ENCODE results near the gene GOLGA6L7.

GOLGA6L7 gene

GRCh38 chr15:28888900-28889299 is 40.5 kb upstream of the GOLGA6L7 start:
- no peak for TF ChIP-seq JUND (IDR thresholded peaks at IDR 0.05; ENCODE audit: low read depth)
- in situ Hi-C loops (cut with HindIII; ENCODE audit: low pct_unique_long_range_greater_than_20kb, low sequenced_read_pairs): no loop called here
- no peak for DNase-seq (ENCODE audit: low read depth in 1 of 2, low spot score in 1 of 2)

GRCh38 chr15:28888302-28888894 is 40.0 kb upstream of the GOLGA6L7 start:
- TF ChIP-seq JUND (IDR thresholded peaks at IDR 0.05; ENCODE audit: low read depth): no peak
- in situ Hi-C loops (cut with HindIII; ENCODE audit: low pct_unique_long_range_greater_than_20kb, low sequenced_read_pairs): no loop called here
- DNase-seq (ENCODE audit: low read depth in 1 of 2, low spot score in 1 of 2): no peak

GRCh38 chr15:28887339-28888174 is 39.1 kb upstream of the GOLGA6L7 start:
- TF ChIP-seq JUND (IDR thresholded peaks at IDR 0.05; ENCODE audit: low read depth): no peak
- DNase-seq (ENCODE audit: low read depth in 1 of 2, low spot score in 1 of 2): no peak
- in situ Hi-C loops (cut with HindIII; ENCODE audit: low pct_unique_long_range_greater_than_20kb, low sequenced_read_pairs): no loop called here

- no peak for DNase-seq (ENCODE audit: low read depth in 1 of 2, low spot score in 1 of 2)
- in situ Hi-C loops (cut with HindIII; ENCODE audit: low pct_unique_long_range_greater_than_20kb, low sequenced_read_pairs): no loop called here
- no peak for TF ChIP-seq JUND (IDR thresholded peaks at IDR 0.05; ENCODE audit: low read depth)
These were observed 38.2 kb upstream of the GOLGA6L7 start for GRCh38 chr15:28886431-28887338.

GRCh38 chr15:28885630-28886430 is 37.4 kb upstream of the GOLGA6L7 start, which contains the start of gene APBA2:
Gene APBA2, plus strand, starts transcription at chr15:28885974. Its CDS starts 167,911 bp downstream, at chr15:29053885.
- no peak for TF ChIP-seq JUND (IDR thresholded peaks at IDR 0.05; ENCODE audit: low read depth)
- in situ Hi-C loops (cut with HindIII; ENCODE audit: low pct_unique_long_range_greater_than_20kb, low sequenced_read_pairs): no loop called here
- DNase-seq (ENCODE audit: low read depth in 1 of 2, low spot score in 1 of 2): no peak

- in situ Hi-C loops (cut with HindIII; ENCODE audit: low pct_unique_long_range_greater_than_20kb, low sequenced_read_pairs): no loop called here
- no peak for DNase-seq (ENCODE audit: low read depth in 1 of 2, low spot score in 1 of 2)
- TF ChIP-seq JUND (IDR thresholded peaks at IDR 0.05; ENCODE audit: low read depth): no peak
These were observed 36.7 kb upstream of the GOLGA6L7 start for GRCh38 chr15:28885128-28885629.

- in situ Hi-C loops (cut with HindIII; ENCODE audit: low pct_unique_long_range_greater_than_20kb, low sequenced_read_pairs): no loop called here
- TF ChIP-seq JUND (IDR thresholded peaks at IDR 0.05; ENCODE audit: low read depth): no peak
These were observed 35.9 kb upstream of the GOLGA6L7 start for GRCh38 chr15:28884151-28884940.

GRCh38 chr15:28881600-28881999 is 33.2 kb upstream of the GOLGA6L7 start:
- in situ Hi-C loops (cut with HindIII; ENCODE audit: low pct_unique_long_range_greater_than_20kb, low sequenced_read_pairs): no loop called here
- DNase-seq (ENCODE audit: low read depth in 1 of 2, low spot score in 1 of 2): no peak
- TF ChIP-seq JUND (IDR thresholded peaks at IDR 0.05; ENCODE audit: low read depth): no peak

More at GRCh38 chr15:28884151-28884940, 35.9 kb upstream of the GOLGA6L7 start:
- DNase-seq (ENCODE audit: low read depth in 1 of 2, low spot score in 1 of 2): no peak

GRCh38 chr15:28881170-28881569 is 32.7 kb upstream of the GOLGA6L7 start:
- no peak for DNase-seq (ENCODE audit: low read depth in 1 of 2, low spot score in 1 of 2)
- TF ChIP-seq JUND (IDR thresholded peaks at IDR 0.05; ENCODE audit: low read depth): no peak
- in situ Hi-C loops (cut with HindIII; ENCODE audit: low pct_unique_long_range_greater_than_20kb, low sequenced_read_pairs): no loop called here

GRCh38 chr15:28880680-28881079 is 32.2 kb upstream of the GOLGA6L7 start:
- in situ Hi-C loops (cut with HindIII; ENCODE audit: low pct_unique_long_range_greater_than_20kb, low sequenced_read_pairs): no loop called here
- no peak for DNase-seq (ENCODE audit: low read depth in 1 of 2, low spot score in 1 of 2)
- TF ChIP-seq JUND (IDR thresholded peaks at IDR 0.05; ENCODE audit: low read depth): no peak

- no peak for TF ChIP-seq JUND (IDR thresholded peaks at IDR 0.05; ENCODE audit: low read depth)
- DNase-seq (ENCODE audit: low read depth in 1 of 2, low spot score in 1 of 2): no peak
- in situ Hi-C loops (cut with HindIII; ENCODE audit: low pct_unique_long_range_greater_than_20kb, low sequenced_read_pairs): no loop called here
These were observed 31.1 kb upstream of the GOLGA6L7 start for GRCh38 chr15:28879551-28879950.

Measured in T47D (cell line).